ENCODE measurements around the gene CYP2C19. TPM values are rescaled to one million over a fixed set of nuclear protein-coding genes. Genes with fewer than 3 reads are reported as not detected.
"Not testable (repeated sequence)": the region's sequence is repeated elsewhere in the genome, so short reads cannot be mapped to it uniquely, and the experiment has no call there.

CYP2C19 gene
- total RNA-seq, 1 experiment from 2014 or later, result not detected

DNA sequence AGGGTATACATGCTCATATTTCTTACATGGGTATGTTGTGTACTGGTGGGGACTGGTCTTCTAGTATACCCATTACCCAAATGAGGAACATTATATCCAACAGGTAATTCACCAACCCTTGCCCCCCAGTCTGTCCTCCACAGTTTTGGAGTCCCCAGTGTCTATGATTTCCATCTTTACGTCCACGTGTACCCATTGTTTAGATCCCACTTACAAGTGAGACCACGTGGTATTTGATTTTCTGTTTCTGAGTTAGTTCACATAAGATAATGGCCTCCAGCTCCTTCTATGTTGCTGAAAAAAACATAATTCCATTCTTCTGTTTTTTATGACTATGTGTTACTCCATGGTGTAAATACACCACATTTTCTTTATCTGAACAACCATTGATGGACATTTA, 126.6 kb downstream of the CYP2C19 start:
- CTCF ChIA-PET, result no interaction called here
- no peak for TF ChIP-seq CREM (CRISPR knock-in tag; IDR thresholded peaks at IDR 0.05)
- TF ChIP-seq, protein P1, sequence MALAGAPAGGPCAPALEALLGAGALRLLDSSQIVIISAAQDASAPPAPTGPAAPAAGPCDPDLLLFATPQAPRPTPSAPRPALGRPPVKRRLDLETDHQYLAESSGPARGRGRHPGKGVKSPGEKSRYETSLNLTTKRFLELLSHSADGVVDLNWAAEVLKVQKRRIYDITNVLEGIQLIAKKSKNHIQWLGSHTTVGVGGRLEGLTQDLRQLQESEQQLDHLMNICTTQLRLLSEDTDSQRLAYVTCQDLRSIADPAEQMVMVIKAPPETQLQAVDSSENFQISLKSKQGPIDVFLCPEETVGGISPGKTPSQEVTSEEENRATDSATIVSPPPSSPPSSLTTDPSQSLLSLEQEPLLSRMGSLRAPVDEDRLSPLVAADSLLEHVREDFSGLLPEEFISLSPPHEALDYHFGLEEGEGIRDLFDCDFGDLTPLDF (CRISPR knock-in tag; IDR thresholded peaks at IDR 0.05), result no peak
- TF ChIP-seq, protein P2, sequence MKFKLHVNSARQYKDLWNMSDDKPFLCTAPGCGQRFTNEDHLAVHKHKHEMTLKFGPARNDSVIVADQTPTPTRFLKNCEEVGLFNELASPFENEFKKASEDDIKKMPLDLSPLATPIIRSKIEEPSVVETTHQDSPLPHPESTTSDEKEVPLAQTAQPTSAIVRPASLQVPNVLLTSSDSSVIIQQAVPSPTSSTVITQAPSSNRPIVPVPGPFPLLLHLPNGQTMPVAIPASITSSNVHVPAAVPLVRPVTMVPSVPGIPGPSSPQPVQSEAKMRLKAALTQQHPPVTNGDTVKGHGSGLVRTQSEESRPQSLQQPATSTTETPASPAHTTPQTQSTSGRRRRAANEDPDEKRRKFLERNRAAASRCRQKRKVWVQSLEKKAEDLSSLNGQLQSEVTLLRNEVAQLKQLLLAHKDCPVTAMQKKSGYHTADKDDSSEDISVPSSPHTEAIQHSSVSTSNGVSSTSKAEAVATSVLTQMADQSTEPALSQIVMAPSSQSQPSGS (CRISPR knock-in tag; IDR thresholded peaks at IDR 0.05; ENCODE audit: borderline replicate concordance, low read depth), result no peak
- Mint-ChIP-seq H3K36me3 (peaks cover 2% of the 10 kb centered on the region), H3K27ac (no peak overlapping the region), H3K27me3 (ENCODE audit: low read depth) (peaks cover 9% of the 10 kb centered on the region; the same call in 1 of the 2 replicates), H3K4me3 (no peak overlapping the region), H3K9me3 (peaks cover 25% of the 10 kb centered on the region), H3K4me1 (no peaks in the 10 kb centered on the region)
- POLR2A ChIA-PET, result no interaction called here
- DNase-seq (ENCODE audit: low spot score) (no peak), ATAC-seq (no peak)

DNA sequence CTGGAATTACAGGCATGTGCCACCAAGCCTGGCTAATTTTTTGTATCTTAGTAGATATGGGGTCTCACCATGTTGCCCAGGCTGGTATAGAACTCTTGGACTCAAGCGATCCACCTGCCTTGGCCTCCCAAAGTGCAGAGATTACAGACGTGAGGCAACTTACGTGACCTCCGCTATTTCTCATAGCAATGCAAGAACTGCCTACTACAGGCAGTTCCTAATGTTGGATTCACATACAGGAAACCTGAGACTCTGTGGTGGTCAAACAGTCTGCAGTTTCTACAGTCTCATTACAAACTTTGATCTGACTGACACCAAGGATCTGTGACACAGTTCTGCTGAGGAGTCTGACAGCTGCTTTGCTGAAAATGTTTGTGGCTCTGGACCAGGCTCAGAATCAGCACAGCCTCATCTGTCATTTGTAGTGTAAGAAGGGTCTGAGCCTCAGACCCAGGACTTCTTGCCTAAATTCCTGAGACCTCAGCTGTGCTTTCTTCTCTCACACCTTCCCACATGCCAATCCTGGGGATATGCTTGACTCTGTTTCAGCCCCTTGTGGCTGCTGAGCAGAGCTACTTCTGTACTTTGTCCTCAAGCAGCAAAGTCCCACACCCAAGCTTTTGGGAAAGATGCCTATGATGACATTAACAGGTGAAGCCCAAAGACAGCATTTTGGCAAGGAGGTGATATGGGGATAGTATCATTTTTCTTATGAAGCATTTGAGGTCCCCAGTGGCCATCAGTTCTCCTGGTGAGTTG, 128.0 kb downstream of the CYP2C19 start:
- Mint-ChIP-seq H3K9me3 (peaks cover 35% of the 10 kb centered on the region), H3K27me3 (ENCODE audit: low read depth) (peaks cover 13% of the 10 kb centered on the region; the same call in 1 of the 2 replicates), H3K4me3 (no peak overlapping the region), H3K4me1 (no peaks in the 10 kb centered on the region), H3K27ac (no peak overlapping the region), H3K36me3 (peaks cover 2% of the 10 kb centered on the region)
- ChIA-PET POLR2A (no interaction called here), CTCF (interaction anchor here (0.7 to 1.5 kb wide), 3 partner anchors 11 to 98 kb away, joined by 3 to 5 read pairs (median 3); no protein-coding TSS in a partner anchor)
- ATAC-seq (peak; percentile 52), DNase-seq (ENCODE audit: low spot score) (no peak)
- no peak for TF ChIP-seq NFE2L1 (CRISPR knock-in tag; IDR thresholded peaks at IDR 0.05)
- TF ChIP-seq, protein P2 (CRISPR knock-in tag; IDR thresholded peaks at IDR 0.05; ENCODE audit: borderline replicate concordance, low read depth), result no peak
- TF ChIP-seq GABPB1 (CRISPR knock-in tag; IDR thresholded peaks at IDR 0.05), result no peak
- no peak for TF ChIP-seq OVOL2 (CRISPR knock-in tag; IDR thresholded peaks at IDR 0.05; ENCODE audit: borderline replicate concordance)
- TF ChIP-seq TEAD1 (CRISPR knock-in tag; IDR thresholded peaks at IDR 0.05), result no peak
- TF ChIP-seq RELA (CRISPR knock-in tag; IDR thresholded peaks at IDR 0.05; ENCODE audit: borderline replicate concordance), result no peak
- TF ChIP-seq, protein P3, sequence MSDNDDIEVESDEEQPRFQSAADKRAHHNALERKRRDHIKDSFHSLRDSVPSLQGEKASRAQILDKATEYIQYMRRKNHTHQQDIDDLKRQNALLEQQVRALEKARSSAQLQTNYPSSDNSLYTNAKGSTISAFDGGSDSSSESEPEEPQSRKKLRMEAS (CRISPR knock-in tag; IDR thresholded peaks at IDR 0.05), result no peak
- TF ChIP-seq, protein P4, sequence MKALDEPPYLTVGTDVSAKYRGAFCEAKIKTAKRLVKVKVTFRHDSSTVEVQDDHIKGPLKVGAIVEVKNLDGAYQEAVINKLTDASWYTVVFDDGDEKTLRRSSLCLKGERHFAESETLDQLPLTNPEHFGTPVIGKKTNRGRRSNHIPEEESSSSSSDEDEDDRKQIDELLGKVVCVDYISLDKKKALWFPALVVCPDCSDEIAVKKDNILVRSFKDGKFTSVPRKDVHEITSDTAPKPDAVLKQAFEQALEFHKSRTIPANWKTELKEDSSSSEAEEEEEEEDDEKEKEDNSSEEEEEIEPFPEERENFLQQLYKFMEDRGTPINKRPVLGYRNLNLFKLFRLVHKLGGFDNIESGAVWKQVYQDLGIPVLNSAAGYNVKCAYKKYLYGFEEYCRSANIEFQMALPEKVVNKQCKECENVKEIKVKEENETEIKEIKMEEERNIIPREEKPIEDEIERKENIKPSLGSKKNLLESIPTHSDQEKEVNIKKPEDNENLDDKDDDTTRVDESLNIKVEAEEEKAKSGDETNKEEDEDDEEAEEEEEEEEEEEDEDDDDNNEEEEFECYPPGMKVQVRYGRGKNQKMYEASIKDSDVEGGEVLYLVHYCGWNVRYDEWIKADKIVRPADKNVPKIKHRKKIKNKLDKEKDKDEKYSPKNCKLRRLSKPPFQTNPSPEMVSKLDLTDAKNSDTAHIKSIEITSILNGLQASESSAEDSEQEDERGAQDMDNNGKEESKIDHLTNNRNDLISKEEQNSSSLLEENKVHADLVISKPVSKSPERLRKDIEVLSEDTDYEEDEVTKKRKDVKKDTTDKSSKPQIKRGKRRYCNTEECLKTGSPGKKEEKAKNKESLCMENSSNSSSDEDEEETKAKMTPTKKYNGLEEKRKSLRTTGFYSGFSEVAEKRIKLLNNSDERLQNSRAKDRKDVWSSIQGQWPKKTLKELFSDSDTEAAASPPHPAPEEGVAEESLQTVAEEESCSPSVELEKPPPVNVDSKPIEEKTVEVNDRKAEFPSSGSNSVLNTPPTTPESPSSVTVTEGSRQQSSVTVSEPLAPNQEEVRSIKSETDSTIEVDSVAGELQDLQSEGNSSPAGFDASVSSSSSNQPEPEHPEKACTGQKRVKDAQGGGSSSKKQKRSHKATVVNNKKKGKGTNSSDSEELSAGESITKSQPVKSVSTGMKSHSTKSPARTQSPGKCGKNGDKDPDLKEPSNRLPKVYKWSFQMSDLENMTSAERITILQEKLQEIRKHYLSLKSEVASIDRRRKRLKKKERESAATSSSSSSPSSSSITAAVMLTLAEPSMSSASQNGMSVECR (CRISPR knock-in tag; IDR thresholded peaks at IDR 0.05; ENCODE audit: borderline replicate concordance), result no peak
- no peak for TF ChIP-seq NFATC4 (CRISPR knock-in tag; IDR thresholded peaks at IDR 0.05)
- TF ChIP-seq, protein P5, sequence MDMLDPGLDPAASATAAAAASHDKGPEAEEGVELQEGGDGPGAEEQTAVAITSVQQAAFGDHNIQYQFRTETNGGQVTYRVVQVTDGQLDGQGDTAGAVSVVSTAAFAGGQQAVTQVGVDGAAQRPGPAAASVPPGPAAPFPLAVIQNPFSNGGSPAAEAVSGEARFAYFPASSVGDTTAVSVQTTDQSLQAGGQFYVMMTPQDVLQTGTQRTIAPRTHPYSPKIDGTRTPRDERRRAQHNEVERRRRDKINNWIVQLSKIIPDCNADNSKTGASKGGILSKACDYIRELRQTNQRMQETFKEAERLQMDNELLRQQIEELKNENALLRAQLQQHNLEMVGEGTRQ (CRISPR knock-in tag; IDR thresholded peaks at IDR 0.05), result no peak
- no peak for TF ChIP-seq ATF1 (CRISPR knock-in tag; IDR thresholded peaks at IDR 0.05)
- TF ChIP-seq HMGA2 (CRISPR knock-in tag; IDR thresholded peaks at IDR 0.05), result no peak
- TF ChIP-seq, protein P6, sequence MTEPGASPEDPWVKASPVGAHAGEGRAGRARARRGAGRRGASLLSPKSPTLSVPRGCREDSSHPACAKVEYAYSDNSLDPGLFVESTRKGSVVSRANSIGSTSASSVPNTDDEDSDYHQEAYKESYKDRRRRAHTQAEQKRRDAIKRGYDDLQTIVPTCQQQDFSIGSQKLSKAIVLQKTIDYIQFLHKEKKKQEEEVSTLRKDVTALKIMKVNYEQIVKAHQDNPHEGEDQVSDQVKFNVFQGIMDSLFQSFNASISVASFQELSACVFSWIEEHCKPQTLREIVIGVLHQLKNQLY (CRISPR knock-in tag; IDR thresholded peaks at IDR 0.05), result no peak

DNA sequence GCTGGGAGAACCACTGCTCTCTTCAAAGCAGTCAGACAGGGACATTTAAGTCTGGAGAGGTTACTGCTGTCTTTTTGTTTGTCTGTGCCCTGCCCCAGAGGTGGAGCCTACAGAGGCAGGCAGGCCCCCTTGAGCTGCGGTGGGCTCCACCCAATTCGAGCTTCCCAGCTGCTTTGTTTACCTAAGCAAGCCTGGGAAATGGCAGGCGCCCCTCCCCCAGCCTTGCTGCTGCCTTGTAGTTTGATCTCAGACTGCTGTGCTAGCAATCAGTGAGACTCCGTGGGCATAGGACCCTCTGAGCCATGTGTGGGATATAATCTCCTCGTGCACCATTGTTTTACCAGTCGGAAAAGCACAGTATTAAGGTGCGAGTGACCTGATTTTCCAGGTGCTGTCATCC, 135.9 kb downstream of the CYP2C19 start:
- ATAC-seq; DNase-seq (ENCODE audit: low spot score); H3K4me3 Mint-ChIP-seq; CTCF ChIA-PET; H3K27ac Mint-ChIP-seq; H3K4me1 Mint-ChIP-seq; POLR2A ChIA-PET: not testable (repeated sequence)
- Mint-ChIP-seq H3K27me3 (ENCODE audit: low read depth) (peaks cover 23% of the 10 kb centered on the region), H3K9me3 (peaks cover 65% of the 10 kb centered on the region), H3K36me3 (peaks cover 24% of the 10 kb centered on the region)
